GM21360 (cell line): Measurements from ENCODE around the gene XRCC4.
"Not testable (repeated sequence)": the region's sequence is repeated elsewhere in the genome, so short reads cannot be mapped to it uniquely, and the experiment has no call there.

ENCODE experiments used
- ATAC-seq: cut with Tn5 transposase; IDR thresholded peaks from one replicate; pipeline ENCODE4 v1.9.1; 2021; ENCODE audit warnings: mild to moderate bottlenecking, moderate library complexity; ENCODE audit not compliant: unreplicated experiment

The XRCC4 gene

GRCh38 chr5:83107692-83108420 lies 30.5 kb downstream of the XRCC4 start:
- ATAC-seq, result no peak

- ATAC-seq, result no peak
Observed at GRCh38 chr5:83109380-83109779, 32.0 kb downstream of the XRCC4 start.

- ATAC-seq, result no peak
Observed at GRCh38 chr5:83115816-83116215, 38.5 kb downstream of the XRCC4 start.

GRCh38 chr5:83118471-83118870 lies 41.1 kb downstream of the XRCC4 start:
- ATAC-seq, result no peak

DNA sequence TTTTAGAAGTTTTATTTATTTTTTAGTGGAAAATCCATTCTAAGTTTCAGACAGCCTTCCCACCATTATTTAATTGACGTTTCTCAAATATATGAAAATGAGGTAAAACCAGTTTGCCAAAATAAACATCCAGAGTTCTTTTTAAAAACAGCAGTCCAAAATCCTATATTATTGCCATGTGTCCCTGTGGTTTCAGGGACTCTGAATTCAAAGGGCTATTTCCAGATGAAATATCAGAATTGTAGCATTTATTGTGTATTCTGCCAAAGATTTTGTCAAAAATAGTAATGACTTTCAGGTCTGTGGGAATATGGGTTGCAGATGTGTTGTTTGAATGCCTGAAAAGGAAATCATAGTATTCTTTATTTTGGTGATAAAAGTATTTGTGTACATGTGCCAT lies 41.6 kb downstream of the XRCC4 start:
- ATAC-seq, result no peak

- no peak for ATAC-seq
Observed at GRCh38 chr5:83124593-83124992, 47.2 kb downstream of the XRCC4 start.

DNA sequence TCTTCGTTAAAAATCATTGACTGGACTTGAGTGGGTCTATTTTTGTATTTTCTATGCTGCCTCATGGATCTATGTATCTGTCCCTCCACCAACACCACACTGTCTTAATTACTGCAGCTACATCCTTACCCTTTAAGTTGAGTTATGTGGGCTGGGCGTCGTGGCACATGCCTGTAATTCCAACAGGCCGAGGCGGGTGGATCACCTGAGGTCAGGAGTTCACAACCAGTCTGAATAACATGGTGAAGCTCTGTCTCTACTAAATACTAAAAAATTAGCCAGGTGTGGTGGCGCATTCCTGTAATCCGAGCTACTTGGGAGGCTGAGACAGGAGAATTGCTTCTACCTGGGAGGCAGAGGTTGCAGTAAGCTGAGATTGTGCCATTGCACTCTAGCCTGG lies 48.2 kb downstream of the XRCC4 start:
- ATAC-seq, result no peak

DNA sequence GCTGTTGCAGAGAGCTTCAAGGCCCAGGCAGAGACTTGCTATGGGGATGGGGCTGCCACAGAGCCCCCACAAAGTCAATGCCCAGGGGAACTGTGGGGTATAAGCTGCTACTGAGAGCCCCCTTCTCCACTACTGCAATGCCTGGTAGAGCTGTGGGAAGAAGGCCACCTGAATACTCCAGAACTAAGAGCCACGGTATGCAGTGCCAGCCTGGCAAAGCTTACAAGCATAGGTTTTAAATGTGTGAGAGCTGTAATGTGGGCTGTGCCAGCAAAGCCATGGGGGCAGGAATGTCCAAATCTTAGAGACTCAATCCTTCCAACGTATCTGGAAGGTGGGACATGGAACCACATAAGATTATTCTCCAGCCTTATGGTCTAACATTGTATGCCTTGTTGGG lies 49.2 kb downstream of the XRCC4 start:
- no peak for ATAC-seq

- ATAC-seq, result no peak
Observed at GRCh38 chr5:83133797-83134196, 56.5 kb downstream of the XRCC4 start.

- ATAC-seq, result no peak
Observed at GRCh38 chr5:83142526-83142925, 65.2 kb downstream of the XRCC4 start.

DNA sequence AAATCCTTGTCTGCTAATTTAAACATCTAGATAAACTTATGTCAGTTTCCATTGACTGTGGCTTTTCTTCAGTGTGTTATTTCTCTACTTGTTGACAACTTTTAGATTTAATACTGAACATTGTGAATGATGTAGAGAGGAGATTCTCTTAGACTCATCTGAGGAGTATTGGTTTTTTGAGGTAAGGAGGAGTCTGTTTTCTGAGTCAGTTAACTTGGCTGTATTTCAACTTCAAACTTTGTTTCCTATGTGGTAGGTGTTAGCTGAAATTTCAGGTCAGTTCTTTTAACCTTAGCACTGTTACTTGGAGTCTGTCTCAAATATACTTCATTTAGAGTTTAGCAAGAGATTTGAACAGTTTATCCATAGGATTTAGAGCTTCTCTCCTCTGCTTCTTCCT lies 67.9 kb downstream of the XRCC4 start:
- no peak for ATAC-seq

DNA sequence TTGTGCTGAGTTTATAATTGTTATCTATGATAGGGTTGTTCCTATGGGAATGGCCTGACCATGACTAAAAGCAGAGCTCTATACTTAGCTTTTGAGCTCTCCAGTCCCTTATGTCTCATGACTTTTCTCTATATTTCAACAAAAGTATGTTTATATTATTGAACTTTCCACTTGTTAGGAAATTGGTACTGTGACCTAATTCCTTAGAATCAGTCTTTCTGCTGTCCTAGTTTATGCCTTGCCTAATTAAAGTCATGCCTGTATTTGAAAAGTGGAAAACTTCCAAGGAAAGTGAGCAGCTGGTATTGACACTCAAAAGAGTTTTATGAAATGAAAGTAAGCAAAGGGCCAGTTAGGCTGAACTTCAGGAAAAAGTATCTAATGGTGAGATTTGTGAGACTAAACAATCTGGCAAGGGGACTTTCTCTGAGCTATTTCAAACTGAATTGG lies 68.6 kb downstream of the XRCC4 start:
- no peak for ATAC-seq

GRCh38 chr5:83146441-83146840 lies 69.1 kb downstream of the XRCC4 start:
- ATAC-seq, result no peak

GRCh38 chr5:83147593-83147992 lies 70.2 kb downstream of the XRCC4 start:
- no peak for ATAC-seq

DNA sequence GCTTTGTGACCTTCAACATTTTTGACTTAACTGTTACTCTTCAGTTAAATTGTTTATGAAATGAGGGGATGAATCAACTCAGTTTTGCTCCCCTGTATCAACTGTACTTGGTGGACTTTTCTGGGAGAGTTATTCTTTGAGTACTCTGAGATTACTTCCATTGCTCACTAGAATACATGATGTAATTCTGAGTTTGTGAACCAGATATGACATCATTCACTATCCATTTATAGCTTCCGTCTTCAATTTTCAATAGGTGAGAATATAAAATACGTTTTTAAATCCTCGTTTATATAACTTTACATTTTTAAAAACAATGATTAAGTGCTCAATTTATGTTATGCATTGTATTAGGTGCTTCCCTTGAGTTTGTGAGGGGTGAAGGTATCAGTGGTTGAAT lies 71.0 kb downstream of the XRCC4 start:
- ATAC-seq, result no peak

DNA sequence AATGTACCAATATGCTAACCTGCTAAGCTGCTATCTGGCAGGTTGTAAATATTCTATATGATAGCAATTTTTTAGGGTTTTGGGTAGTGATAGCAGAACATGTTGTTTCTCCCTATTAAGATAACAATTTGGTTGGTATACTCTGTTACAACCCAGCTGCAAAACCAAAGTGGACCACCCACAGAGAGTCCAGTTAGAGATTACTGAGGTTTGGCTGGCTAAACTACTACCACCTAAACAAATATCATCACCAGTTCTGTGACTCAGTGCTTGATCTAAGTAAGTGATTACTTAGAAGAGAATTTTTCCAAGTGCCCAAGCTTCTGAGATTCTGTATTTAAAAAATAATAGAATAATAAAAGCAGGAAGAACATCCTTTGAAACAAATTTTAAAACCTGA lies 72.3 kb downstream of the XRCC4 start:
- no peak for ATAC-seq

DNA sequence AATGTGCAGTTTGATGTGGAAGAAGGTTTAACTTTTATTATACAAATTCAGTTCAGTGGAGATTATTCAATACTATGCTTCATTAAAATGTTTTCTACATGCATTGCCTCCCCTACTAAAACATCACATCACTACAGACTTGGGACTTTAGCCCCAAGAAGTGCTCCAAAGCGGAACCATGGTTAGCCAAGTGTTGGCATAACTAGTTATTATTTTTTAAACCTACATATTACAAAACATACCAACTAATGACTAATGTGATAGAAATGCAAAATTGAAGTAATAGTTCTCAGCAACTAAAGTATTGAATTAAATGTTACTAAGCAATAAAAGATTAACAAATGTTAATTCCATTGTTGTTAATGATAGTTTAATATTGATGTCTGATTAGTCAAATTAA lies 74.5 kb downstream of the XRCC4 start:
- ATAC-seq, result no peak

GRCh38 chr5:83152996-83153395 lies 75.6 kb downstream of the XRCC4 start:
- ATAC-seq, result not testable (repeated sequence)

- no peak for ATAC-seq
Observed at GRCh38 chr5:83156001-83156400, 78.7 kb downstream of the XRCC4 start.

GRCh38 chr5:83157163-83157562 lies 79.8 kb downstream of the XRCC4 start:
- ATAC-seq, result no peak

DNA sequence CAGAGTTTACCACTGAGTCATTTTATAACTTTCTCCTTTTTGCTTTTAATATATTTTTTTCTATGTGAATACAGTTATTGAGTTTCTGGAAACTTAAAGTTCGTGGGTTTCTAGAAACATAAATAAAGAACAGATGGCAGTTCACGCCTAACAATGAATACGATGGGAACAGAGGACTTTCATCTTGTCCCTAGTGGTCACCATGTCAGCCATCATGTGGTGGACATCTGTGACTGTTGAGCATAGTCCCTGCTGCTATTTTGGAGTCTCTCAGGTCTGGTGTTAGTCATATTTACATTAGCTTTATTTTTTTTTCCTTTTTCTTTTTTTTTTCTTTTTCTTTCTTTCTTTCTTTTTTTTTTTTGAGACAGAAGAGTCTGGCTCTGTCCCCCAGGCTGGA lies 85.3 kb downstream of the XRCC4 start:
- ATAC-seq, result no peak

GRCh38 chr5:83167538-83167937 lies 90.2 kb downstream of the XRCC4 start:
- no peak for ATAC-seq
